Endodermal cell (in vitro differentiated cells): Measurements from ENCODE around the gene ATP6V1G3. TPM values are rescaled to one million over a fixed set of nuclear protein-coding genes. Genes with fewer than 3 reads are reported as not detected.

Source experiments
- DNase-seq: peaks from one replicate; pipeline ENCODE4 v3.0.0-alpha.2; 2017
- H3K27ac ChIP-seq: 2 replicates; pipeline ENCODE4 v1.5.1; 2013; ENCODE audit warnings: mild to moderate bottlenecking, low read depth, low read length, moderate library complexity
- H3K27me3 ChIP-seq: 2 replicates; pipeline ENCODE4 v1.6.1; 2013; ENCODE audit warnings: mild to moderate bottlenecking, low read length, moderate library complexity; ENCODE audit not compliant: insufficient read depth, control insufficient read depth, poor library complexity, severe bottlenecking
- H3K36me3 ChIP-seq: 2 replicates; pipeline ENCODE4 v1.7.0; 2013; ENCODE audit warnings: mild to moderate bottlenecking, low read length, moderate library complexity; ENCODE audit not compliant: control insufficient read depth, insufficient read depth
- H3K4me1 ChIP-seq: one replicate; pipeline ENCODE4 v1.7.0; 2013; ENCODE audit warnings: low read length; ENCODE audit not compliant: control insufficient read depth, insufficient read depth
- H3K4me3 ChIP-seq: 2 replicates; pipeline ENCODE4 v1.5.1; 2013; ENCODE audit warnings: mild to moderate bottlenecking, low read length, moderate library complexity
- H3K9ac ChIP-seq: 2 replicates; pipeline ENCODE4 v1.6.1; 2013; ENCODE audit warnings: mild to moderate bottlenecking, low read length, moderate library complexity; ENCODE audit not compliant: poor library complexity, severe bottlenecking; ENCODE audit errors: extremely low read depth
- H3K9me3 ChIP-seq: 2 replicates; pipeline ENCODE4 v1.6.1; 2013; ENCODE audit warnings: mild to moderate bottlenecking, low read length, moderate library complexity; ENCODE audit not compliant: control insufficient read depth
- H3K27ac Mint-ChIP-seq: 2 replicates; pipeline ENCODE4 v1.8.0; 2020; ENCODE audit warnings: mixed read lengths
- H3K27me3 Mint-ChIP-seq: 2 replicates; pipeline ENCODE4 v1.8.0; 2021; ENCODE audit warnings: mild to moderate bottlenecking, mixed read lengths; ENCODE audit not compliant: insufficient read depth
- H3K36me3 Mint-ChIP-seq: 2 replicates; pipeline ENCODE4 v1.8.0; 2020; ENCODE audit warnings: low read depth, mixed read lengths
- H3K4me1 Mint-ChIP-seq: 2 replicates; pipeline ENCODE4 v1.8.0; 2020; ENCODE audit warnings: mixed read lengths
- H3K4me3 Mint-ChIP-seq: 2 replicates; pipeline ENCODE4 v1.8.0; 2020; ENCODE audit warnings: mild to moderate bottlenecking, moderate library complexity, mixed read lengths
- H3K9me3 Mint-ChIP-seq: 2 replicates; pipeline ENCODE4 v1.8.0; 2020; ENCODE audit warnings: mild to moderate bottlenecking, mixed read lengths
- CTCF ChIP-seq: fragments of 200-600 bp; sonication (generic); conservative IDR thresholded peaks from 2 replicates; pipeline ENCODE4 v1.5.0; 2021; ENCODE audit warnings: antibody characterized with exemption, mild to moderate bottlenecking
- WGBS, 2 experiments: methylation state at CpG; one replicate each; pipeline versions ENCODE4 v1.1.5 to v1.1.7; 2013; ENCODE audit warnings: missing lambda C conversion rate in 2 of 2, mixed read lengths in 1 of 2; ENCODE audit not compliant: insufficient coverage in 1 of 2, insufficient read length in 1 of 2; 5-methylcytosine and 5-hydroxymethylcytosine counted together
- total RNA-seq, 2 donors: library from RNA; stranded (reverse); fragmentation: NEBNext Ultra II Directional in 1 of 2; extraction: Animal tissue kit (Norgen Biotek cat#: 25700) in 1 of 2; gene quantifications; 2 replicates in 1 of 2; 3 replicates in 1 of 2; pipeline ENCODE4 v1.2.1, GENCODE V29; 2021

The ATP6V1G3 gene
- total RNA-seq, 2 donors from 2014 or later: 0.62 to 1.5 TPM

- no peak for DNase-seq
- Mint-ChIP-seq H3K36me3 (no peaks in the 10 kb centered on the region), H3K9me3 (no peaks in the 10 kb centered on the region), H3K4me3 (no peak overlapping the region), H3K27me3 (no peaks in the 10 kb centered on the region), H3K27ac (peak overlapping the region; percentile 52), H3K4me1 (peaks cover 5% of the 10 kb centered on the region)
- Histone ChIP-seq H3K27me3 (no peaks in the 10 kb centered on the region), H3K27ac (no peak overlapping the region), H3K9ac (no peak overlapping the region), H3K4me1 (no peaks in the 10 kb centered on the region), H3K36me3 (no peaks in the 10 kb centered on the region), H3K4me3 (no peak overlapping the region), H3K9me3 (no peaks in the 10 kb centered on the region)
- no peak for TF ChIP-seq CTCF
- WGBS, 2 experiments: 59 to 71% methylated on average over 1 of the region's 1 CpG
These were observed 23.1 kb upstream of the ATP6V1G3 start for GRCh38 chr1:198563583-198563982.

GRCh38 chr1:198560161-198560560 is 19.7 kb upstream of the ATP6V1G3 start:
- Histone ChIP-seq H3K27ac (no peak overlapping the region), H3K4me1 (no peaks in the 10 kb centered on the region), H3K27me3 (no peaks in the 10 kb centered on the region), H3K9me3 (no peaks in the 10 kb centered on the region), H3K4me3 (no peak overlapping the region), H3K9ac (no peak overlapping the region), H3K36me3 (no peaks in the 10 kb centered on the region)
- TF ChIP-seq CTCF: no peak
- Mint-ChIP-seq H3K4me1 (peaks cover 8% of the 10 kb centered on the region), H3K27ac (no peak overlapping the region), H3K9me3 (no peaks in the 10 kb centered on the region), H3K27me3 (no peaks in the 10 kb centered on the region), H3K4me3 (no peak overlapping the region), H3K36me3 (no peaks in the 10 kb centered on the region)
- DNase-seq: no peak
- WGBS, 2 experiments: 90 to 93% methylated on average over 2 of the region's 2 CpGs

GRCh38 chr1:198559362-198559761 is 18.9 kb upstream of the ATP6V1G3 start:
- no peaks in the 10 kb centered on the region for H3K27me3 Mint-ChIP-seq
- H3K36me3 Mint-ChIP-seq: no peaks in the 10 kb centered on the region
- Histone ChIP-seq H3K27me3 (no peaks in the 10 kb centered on the region), H3K36me3 (no peaks in the 10 kb centered on the region), H3K27ac (no peak overlapping the region), H3K4me1 (no peaks in the 10 kb centered on the region), H3K9me3 (no peaks in the 10 kb centered on the region), H3K9ac (no peak overlapping the region), H3K4me3 (no peak overlapping the region)
- no peaks in the 10 kb centered on the region for H3K9me3 Mint-ChIP-seq
- no peak for TF ChIP-seq CTCF
- DNase-seq: no peak
- no peak overlapping the region for H3K4me3 Mint-ChIP-seq
- peaks cover 12% of the 10 kb centered on the region for H3K4me1 Mint-ChIP-seq
- no peak overlapping the region for H3K27ac Mint-ChIP-seq
